HEK293 (cell line): ENCODE data around the gene TCEAL4.
A peak's percentile ranks its signal among the peaks of the same experiment; 100 is the strongest.

ENCODE experiments used
- MYNN ChIP-seq: fragments of 450-650 bp; formaldehyde crosslinking; IDR thresholded peaks from 2 replicates; pipeline ENCODE4 v1.5.1; 2016; ENCODE audit warnings: missing biosample characterization, missing genetic modification characterization, borderline replicate concordance
- RBAK ChIP-seq: fragments of 450-650 bp; formaldehyde crosslinking; IDR thresholded peaks from 2 replicates; pipeline ENCODE4 v1.5.1; 2016; ENCODE audit warnings: missing biosample characterization, missing genetic modification characterization
- REPIN1 ChIP-seq: fragments of 450-650 bp; formaldehyde crosslinking; IDR thresholded peaks from 2 replicates; pipeline ENCODE4 v1.5.1; 2017; ENCODE audit warnings: missing biosample characterization, missing genetic modification characterization, low read depth
- SP7 ChIP-seq: fragments of 450-650 bp; formaldehyde crosslinking; IDR thresholded peaks from 2 replicates; pipeline ENCODE4 v1.5.1; 2016; ENCODE audit warnings: missing biosample characterization, missing genetic modification characterization
- TCF7L2 ChIP-seq: IDR thresholded peaks from 2 replicates; pipeline ENCODE4 v1.6.1; 2011; ENCODE audit warnings: low read depth, mild to moderate bottlenecking, inconsistent platforms, low read length, moderate library complexity, borderline replicate concordance
- YY2 ChIP-seq: fragments of 450-650 bp; formaldehyde crosslinking; IDR thresholded peaks from 2 replicates; pipeline ENCODE4 v1.5.1; 2016; ENCODE audit warnings: missing biosample characterization, missing genetic modification characterization
- ZNF121 ChIP-seq: fragments of 450-650 bp; formaldehyde crosslinking; IDR thresholded peaks from 2 replicates; pipeline ENCODE4 v1.5.1; 2016; ENCODE audit warnings: missing biosample characterization, missing genetic modification characterization
- ZNF239 ChIP-seq: fragments of 450-650 bp; formaldehyde crosslinking; IDR thresholded peaks from 2 replicates; pipeline ENCODE4 v1.5.1; 2016; ENCODE audit warnings: missing biosample characterization, missing genetic modification characterization
- ZNF24 ChIP-seq: fragments of 450-650 bp; formaldehyde crosslinking; IDR thresholded peaks from 2 replicates; pipeline ENCODE4 v1.5.1; 2016; ENCODE audit warnings: missing biosample characterization, missing genetic modification characterization
- ZNF266 ChIP-seq: fragments of 450-650 bp; formaldehyde crosslinking; IDR thresholded peaks from 2 replicates; pipeline ENCODE4 v1.5.1; 2016; ENCODE audit warnings: missing biosample characterization, missing genetic modification characterization, low read depth
- ZNF302 ChIP-seq: fragments of 450-650 bp; formaldehyde crosslinking; IDR thresholded peaks from 2 replicates; pipeline ENCODE4 v1.5.1; 2016; ENCODE audit warnings: missing biosample characterization, missing genetic modification characterization, low read depth
- ZNF324 ChIP-seq: fragments of 450-650 bp; formaldehyde crosslinking; IDR thresholded peaks from 2 replicates; pipeline ENCODE4 v1.5.1; 2016; ENCODE audit warnings: missing biosample characterization, missing genetic modification characterization
- ZNF335 ChIP-seq: fragments of 450-650 bp; formaldehyde crosslinking; conservative IDR thresholded peaks from 2 replicates; pipeline ENCODE4 v1.5.1; 2016; ENCODE audit warnings: missing biosample characterization, missing genetic modification characterization
- ZNF350 ChIP-seq: fragments of 450-650 bp; formaldehyde crosslinking; IDR thresholded peaks from 2 replicates; pipeline ENCODE4 v1.5.0; 2017; ENCODE audit warnings: missing biosample characterization, mild to moderate bottlenecking, missing genetic modification characterization
- ZNF394 ChIP-seq: fragments of 450-650 bp; formaldehyde crosslinking; IDR thresholded peaks from 2 replicates; pipeline ENCODE4 v1.5.1; 2016; ENCODE audit warnings: missing biosample characterization, missing genetic modification characterization, mild to moderate bottlenecking, moderate library complexity, borderline replicate concordance
- ZNF404 ChIP-seq: fragments of 450-650 bp; formaldehyde crosslinking; IDR thresholded peaks from 2 replicates; pipeline ENCODE4 v1.5.1; 2017; ENCODE audit warnings: missing biosample characterization, missing genetic modification characterization
- ZNF433 ChIP-seq: fragments of 450-650 bp; formaldehyde crosslinking; IDR thresholded peaks from 2 replicates; pipeline ENCODE4 v1.5.1; 2016; ENCODE audit warnings: missing biosample characterization, missing genetic modification characterization, low read depth
- ZNF529 ChIP-seq: fragments of 450-650 bp; formaldehyde crosslinking; IDR thresholded peaks from 2 replicates; pipeline ENCODE4 v1.5.1; 2017; ENCODE audit warnings: missing genetic modification characterization, missing biosample characterization; ENCODE audit not compliant: insufficient replicate concordance
- ZNF548 ChIP-seq: fragments of 450-650 bp; formaldehyde crosslinking; IDR thresholded peaks from 2 replicates; pipeline ENCODE4 v1.5.1; 2016; ENCODE audit warnings: missing biosample characterization, missing genetic modification characterization
- ZNF555 ChIP-seq: fragments of 450-650 bp; formaldehyde crosslinking; conservative IDR thresholded peaks from 2 replicates; pipeline ENCODE4 v1.5.1; 2017; ENCODE audit warnings: missing biosample characterization, mild to moderate bottlenecking, missing genetic modification characterization, inconsistent platforms
- ZNF571 ChIP-seq: fragments of 450-650 bp; formaldehyde crosslinking; IDR thresholded peaks from 2 replicates; pipeline ENCODE4 v1.5.0; 2017; ENCODE audit warnings: missing biosample characterization, missing genetic modification characterization
- ZNF585B ChIP-seq: fragments of 450-650 bp; formaldehyde crosslinking; IDR thresholded peaks from 2 replicates; pipeline ENCODE4 v1.5.1; 2016; ENCODE audit warnings: missing biosample characterization, missing genetic modification characterization
- ZNF600 ChIP-seq: fragments of 450-650 bp; formaldehyde crosslinking; IDR thresholded peaks from 2 replicates; pipeline ENCODE4 v1.5.1; 2016; ENCODE audit warnings: missing biosample characterization, missing genetic modification characterization
- ZNF621 ChIP-seq: fragments of 450-650 bp; formaldehyde crosslinking; IDR thresholded peaks from 2 replicates; pipeline ENCODE4 v1.5.1; 2017; ENCODE audit warnings: missing biosample characterization, missing genetic modification characterization
- ZNF768 ChIP-seq: fragments of 450-650 bp; formaldehyde crosslinking; IDR thresholded peaks from 2 replicates; pipeline ENCODE4 v1.5.1; 2018; ENCODE audit warnings: missing biosample characterization, mild to moderate bottlenecking, missing genetic modification characterization
- TF ChIP-seq, protein P1 (sequence below): fragments of 450-650 bp; formaldehyde crosslinking; IDR thresholded peaks from 2 replicates; pipeline ENCODE4 v1.5.1; 2017; ENCODE audit warnings: missing biosample characterization, missing genetic modification characterization
- TF ChIP-seq, protein P2 (sequence below): fragments of 450-650 bp; formaldehyde crosslinking; IDR thresholded peaks from 2 replicates; pipeline ENCODE4 v1.5.1; 2016; ENCODE audit warnings: missing biosample characterization, missing genetic modification characterization, borderline replicate concordance
- TF ChIP-seq, protein P3 (sequence below): sonication (generic); formaldehyde crosslinking; IDR thresholded peaks from 2 replicates; pipeline ENCODE4 v1.8.1; 2022; ENCODE audit warnings: mild to moderate bottlenecking, moderate library complexity, missing genetic modification reagents
- TF ChIP-seq, protein P4 (sequence below): fragments of 450-650 bp; formaldehyde crosslinking; IDR thresholded peaks from 2 replicates; pipeline ENCODE4 v1.5.1; 2017; ENCODE audit warnings: missing biosample characterization, missing genetic modification characterization
- TF ChIP-seq, protein P5 (sequence below): fragments of 450-650 bp; formaldehyde crosslinking; IDR thresholded peaks from 2 replicates; pipeline ENCODE4 v1.5.1; 2017; ENCODE audit warnings: missing biosample characterization, missing genetic modification characterization
- TF ChIP-seq, protein P6 (sequence below): fragments of 450-650 bp; formaldehyde crosslinking; IDR thresholded peaks from 2 replicates; pipeline ENCODE4 v1.5.1; 2016; ENCODE audit warnings: missing biosample characterization, missing genetic modification characterization

The TCEAL4 gene

DNA sequence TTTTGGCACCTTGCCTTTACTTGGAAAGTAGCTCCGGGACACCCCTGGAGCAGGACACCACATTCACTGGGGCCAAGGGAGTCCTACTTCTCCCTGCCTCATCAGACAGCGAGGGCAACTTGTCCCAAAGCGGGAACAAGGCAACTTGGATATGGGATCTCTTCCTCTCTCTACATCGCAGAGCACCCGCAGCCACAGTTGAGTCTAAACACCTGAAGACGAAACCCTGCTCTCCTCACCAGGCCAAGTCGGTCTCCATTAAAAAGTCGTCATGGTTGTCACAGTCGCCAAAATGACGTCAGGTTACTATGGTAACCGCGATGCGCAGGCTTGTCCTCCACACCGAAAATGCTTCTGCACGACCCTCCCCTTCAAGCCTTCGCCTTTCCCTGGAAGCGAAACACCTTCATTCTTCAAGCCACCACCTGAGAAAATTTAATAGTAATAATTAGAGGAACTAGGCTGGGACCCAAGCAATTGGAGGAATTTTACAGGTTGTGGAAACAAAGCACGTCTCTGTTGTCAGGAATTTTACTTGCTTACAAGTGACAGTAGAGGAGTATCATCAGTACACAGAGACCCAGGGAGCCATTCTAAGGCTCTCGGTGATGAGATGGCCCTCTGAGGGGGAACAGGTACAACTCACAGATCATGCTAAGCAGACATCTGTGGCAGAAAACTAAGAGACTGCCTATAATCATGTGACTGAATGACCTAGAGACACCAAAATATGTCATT lies 30.5 kb upstream of the TCEAL4 start (continued):
- TF ChIP-seq ZNF121 (tag by site-specific recombination), result no peak
- TF ChIP-seq ZNF529 (tag by site-specific recombination), result no peak
- TF ChIP-seq ZNF600 (tag by site-specific recombination), result peak; percentile 57
- no peak for TF ChIP-seq ZNF555 (tag by site-specific recombination)
- no peak for TF ChIP-seq ZNF433 (tag by site-specific recombination)
- no peak for TF ChIP-seq ZNF394 (tag by site-specific recombination)
- no peak for TF ChIP-seq MYNN (tag by site-specific recombination)
- no peak for TF ChIP-seq ZNF239
- TF ChIP-seq, protein P1, sequence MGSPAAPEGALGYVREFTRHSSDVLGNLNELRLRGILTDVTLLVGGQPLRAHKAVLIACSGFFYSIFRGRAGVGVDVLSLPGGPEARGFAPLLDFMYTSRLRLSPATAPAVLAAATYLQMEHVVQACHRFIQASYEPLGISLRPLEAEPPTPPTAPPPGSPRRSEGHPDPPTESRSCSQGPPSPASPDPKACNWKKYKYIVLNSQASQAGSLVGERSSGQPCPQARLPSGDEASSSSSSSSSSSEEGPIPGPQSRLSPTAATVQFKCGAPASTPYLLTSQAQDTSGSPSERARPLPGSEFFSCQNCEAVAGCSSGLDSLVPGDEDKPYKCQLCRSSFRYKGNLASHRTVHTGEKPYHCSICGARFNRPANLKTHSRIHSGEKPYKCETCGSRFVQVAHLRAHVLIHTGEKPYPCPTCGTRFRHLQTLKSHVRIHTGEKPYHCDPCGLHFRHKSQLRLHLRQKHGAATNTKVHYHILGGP, result no peak
- no peak for TF ChIP-seq ZNF266 (tag by site-specific recombination)
- no peak for TF ChIP-seq ZNF24 (tag by site-specific recombination)
- TF ChIP-seq SP7 (tag by site-specific recombination), result 0 out of 2 replicates have a peak, but pooled peaks have one; percentile 30
- no peak for TF ChIP-seq ZNF585B (tag by site-specific recombination)
- TF ChIP-seq ZNF621, result no peak
- TF ChIP-seq TCF7L2, result no peak
- TF ChIP-seq, protein P2, sequence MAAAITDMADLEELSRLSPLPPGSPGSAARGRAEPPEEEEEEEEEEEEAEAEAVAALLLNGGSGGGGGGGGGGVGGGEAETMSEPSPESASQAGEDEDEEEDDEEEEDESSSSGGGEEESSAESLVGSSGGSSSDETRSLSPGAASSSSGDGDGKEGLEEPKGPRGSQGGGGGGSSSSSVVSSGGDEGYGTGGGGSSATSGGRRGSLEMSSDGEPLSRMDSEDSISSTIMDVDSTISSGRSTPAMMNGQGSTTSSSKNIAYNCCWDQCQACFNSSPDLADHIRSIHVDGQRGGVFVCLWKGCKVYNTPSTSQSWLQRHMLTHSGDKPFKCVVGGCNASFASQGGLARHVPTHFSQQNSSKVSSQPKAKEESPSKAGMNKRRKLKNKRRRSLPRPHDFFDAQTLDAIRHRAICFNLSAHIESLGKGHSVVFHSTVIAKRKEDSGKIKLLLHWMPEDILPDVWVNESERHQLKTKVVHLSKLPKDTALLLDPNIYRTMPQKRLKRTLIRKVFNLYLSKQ (tag by site-specific recombination), result no peak
- TF ChIP-seq ZNF548 (tag by site-specific recombination), result no peak
- no peak for TF ChIP-seq ZNF404 (tag by site-specific recombination)
- TF ChIP-seq, protein P3, sequence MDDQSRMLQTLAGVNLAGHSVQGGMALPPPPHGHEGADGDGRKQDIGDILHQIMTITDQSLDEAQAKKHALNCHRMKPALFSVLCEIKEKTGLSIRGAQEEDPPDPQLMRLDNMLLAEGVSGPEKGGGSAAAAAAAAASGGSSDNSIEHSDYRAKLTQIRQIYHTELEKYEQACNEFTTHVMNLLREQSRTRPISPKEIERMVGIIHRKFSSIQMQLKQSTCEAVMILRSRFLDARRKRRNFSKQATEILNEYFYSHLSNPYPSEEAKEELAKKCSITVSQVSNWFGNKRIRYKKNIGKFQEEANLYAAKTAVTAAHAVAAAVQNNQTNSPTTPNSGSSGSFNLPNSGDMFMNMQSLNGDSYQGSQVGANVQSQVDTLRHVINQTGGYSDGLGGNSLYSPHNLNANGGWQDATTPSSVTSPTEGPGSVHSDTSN (CRISPR knock-in tag), result no peak
- TF ChIP-seq ZNF571, result no peak
- no peak for TF ChIP-seq REPIN1 (tag by site-specific recombination)
- TF ChIP-seq ZNF768 (tag by site-specific recombination), result no peak
- TF ChIP-seq ZNF324 (tag by site-specific recombination), result peak; percentile 40; the same call in 1 of the 2 replicates
- TF ChIP-seq, protein P4, sequence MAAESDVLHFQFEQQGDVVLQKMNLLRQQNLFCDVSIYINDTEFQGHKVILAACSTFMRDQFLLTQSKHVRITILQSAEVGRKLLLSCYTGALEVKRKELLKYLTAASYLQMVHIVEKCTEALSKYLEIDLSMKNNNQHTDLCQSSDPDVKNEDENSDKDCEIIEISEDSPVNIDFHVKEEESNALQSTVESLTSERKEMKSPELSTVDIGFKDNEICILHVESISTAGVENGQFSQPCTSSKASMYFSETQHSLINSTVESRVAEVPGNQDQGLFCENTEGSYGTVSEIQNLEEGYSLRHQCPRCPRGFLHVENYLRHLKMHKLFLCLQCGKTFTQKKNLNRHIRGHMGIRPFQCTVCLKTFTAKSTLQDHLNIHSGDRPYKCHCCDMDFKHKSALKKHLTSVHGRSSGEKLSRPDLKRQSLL (tag by site-specific recombination), result no peak
- TF ChIP-seq, protein P5, sequence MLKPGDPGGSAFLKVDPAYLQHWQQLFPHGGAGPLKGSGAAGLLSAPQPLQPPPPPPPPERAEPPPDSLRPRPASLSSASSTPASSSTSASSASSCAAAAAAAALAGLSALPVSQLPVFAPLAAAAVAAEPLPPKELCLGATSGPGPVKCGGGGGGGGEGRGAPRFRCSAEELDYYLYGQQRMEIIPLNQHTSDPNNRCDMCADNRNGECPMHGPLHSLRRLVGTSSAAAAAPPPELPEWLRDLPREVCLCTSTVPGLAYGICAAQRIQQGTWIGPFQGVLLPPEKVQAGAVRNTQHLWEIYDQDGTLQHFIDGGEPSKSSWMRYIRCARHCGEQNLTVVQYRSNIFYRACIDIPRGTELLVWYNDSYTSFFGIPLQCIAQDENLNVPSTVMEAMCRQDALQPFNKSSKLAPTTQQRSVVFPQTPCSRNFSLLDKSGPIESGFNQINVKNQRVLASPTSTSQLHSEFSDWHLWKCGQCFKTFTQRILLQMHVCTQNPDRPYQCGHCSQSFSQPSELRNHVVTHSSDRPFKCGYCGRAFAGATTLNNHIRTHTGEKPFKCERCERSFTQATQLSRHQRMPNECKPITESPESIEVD (tag by site-specific recombination), result no peak
- TF ChIP-seq ZNF350, result no peak
- peak; percentile 36; the same call in 1 of the 2 replicates for TF ChIP-seq ZNF335 (tag by site-specific recombination)
- TF ChIP-seq YY2 (tag by site-specific recombination), result no peak
- TF ChIP-seq, protein P6, sequence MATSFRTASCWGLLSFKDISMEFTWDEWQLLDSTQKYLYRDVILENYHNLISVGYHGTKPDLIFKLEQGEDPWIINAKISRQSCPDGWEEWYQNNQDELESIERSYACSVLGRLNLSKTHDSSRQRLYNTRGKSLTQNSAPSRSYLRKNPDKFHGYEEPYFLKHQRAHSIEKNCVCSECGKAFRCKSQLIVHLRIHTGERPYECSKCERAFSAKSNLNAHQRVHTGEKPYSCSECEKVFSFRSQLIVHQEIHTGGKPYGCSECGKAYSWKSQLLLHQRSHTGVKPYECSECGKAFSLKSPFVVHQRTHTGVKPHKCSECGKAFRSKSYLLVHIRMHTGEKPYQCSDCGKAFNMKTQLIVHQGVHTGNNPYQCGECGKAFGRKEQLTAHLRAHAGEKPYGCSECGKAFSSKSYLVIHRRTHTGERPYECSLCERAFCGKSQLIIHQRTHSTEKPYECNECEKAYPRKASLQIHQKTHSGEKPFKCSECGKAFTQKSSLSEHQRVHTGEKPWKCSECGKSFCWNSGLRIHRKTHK (tag by site-specific recombination), result no peak
- no peak for TF ChIP-seq ZNF302 (tag by site-specific recombination)
- no peak for TF ChIP-seq RBAK (tag by site-specific recombination)
